Measurements from ENCODE around the gene KCNAB1.

Gene KCNAB1

DNA sequence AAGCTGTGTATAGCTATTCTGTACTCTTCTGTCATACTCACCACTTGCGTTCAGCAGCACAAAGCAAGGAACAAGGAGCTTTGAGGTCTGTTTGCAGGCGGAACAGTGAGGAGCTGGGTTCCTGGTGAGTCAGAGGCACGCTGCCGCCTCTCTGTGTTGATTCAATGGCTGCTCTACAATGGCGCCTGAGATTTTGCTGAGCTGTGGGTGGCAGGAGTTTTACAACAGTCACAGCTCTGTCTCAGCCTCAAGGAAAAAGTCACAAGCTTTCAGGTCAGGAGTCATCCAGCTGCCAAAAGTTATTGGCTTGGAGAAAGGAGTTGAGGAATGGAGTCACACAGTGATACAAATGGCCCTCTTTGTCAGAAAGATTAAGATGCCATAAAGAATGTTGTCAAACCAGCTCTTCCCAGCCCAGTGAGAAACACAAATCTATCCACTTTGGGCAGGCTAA, 336.4 kb downstream of the KCNAB1 start:
- H4K20me1 ChIP-seq (ENCODE audit: insufficient read depth, low read length) = no peaks in the 10 kb centered on the region
- TF ChIP-seq EZH2 (IDR thresholded peaks at IDR 0.05; ENCODE audit: borderline replicate concordance, low read length) = no peak
- no peak for TF ChIP-seq CTCF (IDR thresholded peaks at IDR 0.05; ENCODE audit: low read length)
- H3K27me3 ChIP-seq (ENCODE audit: insufficient read depth, low read length) = no peaks in the 10 kb centered on the region
- H3K4me3 ChIP-seq (ENCODE audit: low read depth, low read length, poor library complexity, severe bottlenecking) = no peak overlapping the region
- H3K9ac ChIP-seq (ENCODE audit: low read length) = no peak overlapping the region
- H3K27ac ChIP-seq (ENCODE audit: low read depth, low read length, poor library complexity, severe bottlenecking) = no peak overlapping the region
- H3K9me2 ChIP-seq (ENCODE audit: low read depth, low read length) = no peaks in the 10 kb centered on the region
- no peaks in the 10 kb centered on the region for H3K9me3 ChIP-seq (ENCODE audit: low read length)
- no peaks in the 10 kb centered on the region for H3K36me3 ChIP-seq (ENCODE audit: insufficient read depth, low read length)
- H3K79me2 ChIP-seq (ENCODE audit: insufficient read depth, low read length) = no peaks in the 10 kb centered on the region
- no peaks in the 10 kb centered on the region for H3F3A ChIP-seq (ENCODE audit: insufficient read depth, low read length)
- H2AFZ ChIP-seq (ENCODE audit: low read length) = no peak overlapping the region
- H3K4me1 ChIP-seq (ENCODE audit: insufficient read depth, low read length, severe bottlenecking) = no peaks in the 10 kb centered on the region
- H3K4me2 ChIP-seq (ENCODE audit: low read length) = no peak overlapping the region

DNA sequence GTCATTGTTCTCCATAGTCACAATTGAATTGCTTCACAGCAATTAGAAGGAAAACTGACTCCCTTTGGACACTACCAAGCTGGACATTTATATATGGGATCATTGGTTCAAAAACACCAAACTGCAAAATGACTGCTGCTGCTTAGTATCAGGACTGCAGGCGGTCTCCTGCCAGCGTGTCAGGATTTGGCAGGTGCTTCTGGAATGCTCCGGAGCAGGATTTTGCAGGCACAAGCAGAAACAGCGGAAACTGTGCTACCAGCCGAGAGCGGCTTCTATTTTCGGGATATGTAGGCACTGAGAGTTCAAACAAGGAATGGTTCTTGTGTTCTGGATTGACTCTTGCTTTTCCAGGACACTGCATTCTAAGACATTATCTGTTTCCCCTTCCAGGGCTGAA, 339.1 kb downstream of the KCNAB1 start:
- no peaks in the 10 kb centered on the region for H3K9me3 ChIP-seq (ENCODE audit: low read length)
- no peak overlapping the region for H3K4me3 ChIP-seq (ENCODE audit: low read depth, low read length, poor library complexity, severe bottlenecking)
- no peaks in the 10 kb centered on the region for H3K27me3 ChIP-seq (ENCODE audit: insufficient read depth, low read length)
- no peaks in the 10 kb centered on the region for H4K20me1 ChIP-seq (ENCODE audit: insufficient read depth, low read length)
- H3K27ac ChIP-seq (ENCODE audit: low read depth, low read length, poor library complexity, severe bottlenecking) = no peak overlapping the region
- H2AFZ ChIP-seq (ENCODE audit: low read length) = no peak overlapping the region
- H3K4me2 ChIP-seq (ENCODE audit: low read length) = no peak overlapping the region
- no peaks in the 10 kb centered on the region for H3F3A ChIP-seq (ENCODE audit: insufficient read depth, low read length)
- no peaks in the 10 kb centered on the region for H3K9me2 ChIP-seq (ENCODE audit: low read depth, low read length)
- no peak for TF ChIP-seq EZH2 (IDR thresholded peaks at IDR 0.05; ENCODE audit: borderline replicate concordance, low read length)
- no peak for TF ChIP-seq CTCF (IDR thresholded peaks at IDR 0.05; ENCODE audit: low read length)
- H3K4me1 ChIP-seq (ENCODE audit: insufficient read depth, low read length, severe bottlenecking) = no peaks in the 10 kb centered on the region
- no peaks in the 10 kb centered on the region for H3K36me3 ChIP-seq (ENCODE audit: insufficient read depth, low read length)
- H3K79me2 ChIP-seq (ENCODE audit: insufficient read depth, low read length) = no peaks in the 10 kb centered on the region
- no peak overlapping the region for H3K9ac ChIP-seq (ENCODE audit: low read length)

DNA sequence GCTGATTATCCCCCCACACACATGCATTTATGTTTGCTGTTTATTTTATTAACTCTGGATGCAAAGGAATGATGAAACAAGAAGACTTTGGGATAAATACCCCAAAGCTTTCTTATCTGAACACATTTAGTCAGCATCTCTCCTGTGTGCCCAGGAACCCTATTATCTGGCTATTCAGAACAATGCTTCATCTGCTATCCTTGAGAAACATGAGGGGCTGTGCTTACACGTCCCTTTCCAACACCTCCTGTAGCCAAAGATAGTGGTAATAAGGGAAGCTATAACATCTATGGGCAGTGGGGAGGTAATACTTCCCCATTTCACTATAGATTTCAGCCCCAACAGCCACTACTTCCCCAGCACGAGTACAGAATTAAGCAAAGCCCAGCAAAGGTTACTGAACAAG, 339.8 kb downstream of the KCNAB1 start:
- Histone ChIP-seq H3K9ac (ENCODE audit: low read length) (no peak overlapping the region), H3F3A (ENCODE audit: insufficient read depth, low read length) (no peaks in the 10 kb centered on the region), H3K4me1 (ENCODE audit: insufficient read depth, low read length, severe bottlenecking) (no peaks in the 10 kb centered on the region), H3K36me3 (ENCODE audit: insufficient read depth, low read length) (no peaks in the 10 kb centered on the region), H3K27me3 (ENCODE audit: insufficient read depth, low read length) (no peaks in the 10 kb centered on the region), H4K20me1 (ENCODE audit: insufficient read depth, low read length) (no peaks in the 10 kb centered on the region), H2AFZ (ENCODE audit: low read length) (no peak overlapping the region), H3K9me2 (ENCODE audit: low read depth, low read length) (no peaks in the 10 kb centered on the region), H3K9me3 (ENCODE audit: low read length) (no peaks in the 10 kb centered on the region), H3K4me3 (ENCODE audit: low read depth, low read length, poor library complexity, severe bottlenecking) (no peak overlapping the region), H3K79me2 (ENCODE audit: insufficient read depth, low read length) (no peaks in the 10 kb centered on the region), H3K4me2 (ENCODE audit: low read length) (no peak overlapping the region), H3K27ac (ENCODE audit: low read depth, low read length, poor library complexity, severe bottlenecking) (no peak overlapping the region)
- TF ChIP-seq CTCF (IDR thresholded peaks at IDR 0.05; ENCODE audit: low read length) (no peak), EZH2 (IDR thresholded peaks at IDR 0.05; ENCODE audit: borderline replicate concordance, low read length) (no peak)
